MG63 (cell line): ENCODE results near the gene FNBP1. TPM values are rescaled to one million over a fixed set of nuclear protein-coding genes. Genes with fewer than 3 reads are reported as not detected.

Experiments
- DNase-seq: peaks from one replicate; pipeline ENCODE4 v3.0.0-alpha.2; 2020
- H3K27me3 ChIP-seq: fragments of 250-450 bp; sonication (Bioruptor Pico); 2 replicates; pipeline ENCODE4 v1.5.1; 2020; ENCODE audit warnings: mild to moderate bottlenecking, moderate library complexity
- H3K36me3 ChIP-seq: fragments of 250-450 bp; sonication (Bioruptor Pico); 2 replicates; pipeline ENCODE4 v1.5.1; 2020; ENCODE audit warnings: mild to moderate bottlenecking, moderate library complexity
- H3K4me3 ChIP-seq: fragments of 250-450 bp; sonication (Bioruptor Pico); 2 replicates; pipeline ENCODE4 v1.5.1; 2020; ENCODE audit warnings: mild to moderate bottlenecking, moderate library complexity
- H3K9me3 ChIP-seq: fragments of 250-450 bp; sonication (Bioruptor Pico); 2 replicates; pipeline ENCODE4 v1.5.1; 2020; ENCODE audit warnings: mild to moderate bottlenecking, moderate library complexity
- total RNA-seq: library from RNA; depleted of rRNA; stranded (reverse); fragments of >200 nt; shearing (Covaris generic); gene quantifications from 2 replicates; pipeline ENCODE4 v1.2.3, GENCODE V29; 2014; ENCODE audit warnings: low replicate concordance

The FNBP1 gene
- total RNA-seq, 1 experiment from 2014 or later = 28.1 TPM

GRCh38 chr9:130053109-130053503 is 10.1 kb upstream of the FNBP1 start:
- Histone ChIP-seq H3K9me3 (no peaks in the 10 kb centered on the region), H3K4me3 (peak overlapping the region; percentile 88), H3K36me3 (peaks cover 3% of the 10 kb centered on the region; the same call in 1 of the 2 replicates), H3K27me3 (no peaks in the 10 kb centered on the region)
- no peak for DNase-seq

DNA sequence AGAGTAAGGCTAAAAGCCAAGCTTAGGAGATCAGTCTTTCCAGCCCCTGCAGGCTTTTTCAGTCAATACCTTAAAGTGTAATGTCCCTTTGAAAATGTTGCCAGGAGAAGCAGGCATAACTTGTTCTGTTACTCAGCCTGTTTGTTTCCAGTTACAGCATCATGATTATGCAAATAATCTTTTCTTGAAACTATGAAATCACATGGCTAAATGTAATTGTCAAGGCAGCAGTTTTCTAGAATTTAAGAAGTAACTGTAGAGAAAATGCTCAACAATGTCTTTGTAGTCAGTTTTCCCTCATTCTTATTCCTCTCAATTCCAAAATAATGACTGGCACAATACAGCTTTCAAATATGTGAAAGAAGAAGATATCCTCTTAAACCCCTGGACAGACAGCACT is 8.9 kb upstream of the FNBP1 start:
- Histone ChIP-seq H3K4me3 (no peak overlapping the region), H3K36me3 (no peaks in the 10 kb centered on the region), H3K27me3 (no peaks in the 10 kb centered on the region), H3K9me3 (no peaks in the 10 kb centered on the region)
- no peak for DNase-seq

DNA sequence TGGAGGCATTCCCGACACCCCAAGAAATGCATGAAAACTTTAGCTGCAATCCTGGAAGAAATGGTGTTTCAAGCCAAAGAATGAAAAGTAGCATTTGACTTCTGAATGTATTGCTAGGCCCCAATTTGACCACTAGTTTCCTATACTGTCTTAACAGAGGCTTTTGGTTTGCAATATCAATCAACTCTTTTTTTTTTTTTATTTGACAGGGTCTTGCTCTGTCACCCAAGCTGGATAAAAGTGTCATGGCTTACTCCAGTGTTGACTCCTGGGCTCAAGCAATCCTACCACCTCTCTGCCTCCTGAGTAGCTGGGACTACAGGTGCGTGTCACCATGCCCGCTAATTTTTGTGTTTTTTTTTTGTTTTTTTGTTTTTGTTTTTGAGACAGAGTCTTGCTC is 7.5 kb upstream of the FNBP1 start:
- no peak for DNase-seq
- Histone ChIP-seq H3K9me3 (no peaks in the 10 kb centered on the region), H3K36me3 (no peaks in the 10 kb centered on the region), H3K4me3 (no peak overlapping the region), H3K27me3 (no peaks in the 10 kb centered on the region)

DNA sequence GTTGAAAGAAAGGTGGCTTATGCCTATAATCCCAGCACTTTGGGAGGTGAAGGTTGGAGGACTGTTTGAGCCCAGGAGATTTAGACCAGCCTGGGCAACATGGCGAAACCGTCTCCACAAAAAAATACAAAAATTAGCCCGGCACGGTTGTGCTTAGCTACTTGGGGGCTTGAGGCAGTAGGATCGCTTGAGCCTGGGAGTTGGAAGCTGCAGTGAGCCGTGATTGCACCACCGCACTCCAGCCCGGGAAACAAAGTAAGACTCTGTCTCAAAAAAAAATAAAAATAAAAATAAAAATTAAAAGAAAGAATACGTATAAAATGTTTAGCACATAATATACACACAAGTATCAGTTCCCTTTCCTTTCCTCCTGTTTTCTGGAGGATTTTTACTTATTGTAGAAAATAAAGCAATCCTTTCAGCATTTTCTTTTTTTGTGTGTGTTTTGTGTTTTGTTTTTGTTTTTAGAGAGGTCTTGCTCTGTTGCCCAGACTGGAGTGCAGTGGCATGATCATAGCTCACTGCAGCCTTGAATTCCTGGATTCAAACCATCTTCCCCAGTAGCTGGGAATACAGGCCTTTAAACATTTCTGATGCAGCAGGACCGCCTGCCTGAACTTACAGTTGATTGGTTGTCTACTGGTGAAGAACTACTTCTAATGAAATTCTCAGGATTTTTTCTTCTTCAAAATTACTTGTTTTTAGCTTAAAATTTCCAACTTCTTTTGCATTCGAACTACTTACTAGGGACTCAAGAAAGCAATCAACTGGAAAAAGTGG is 6.6 kb upstream of the FNBP1 start:
- no peak overlapping the region for H3K4me3 ChIP-seq
- no peaks in the 10 kb centered on the region for H3K36me3 ChIP-seq
- DNase-seq = no peak
- no peaks in the 10 kb centered on the region for H3K9me3 ChIP-seq
- no peaks in the 10 kb centered on the region for H3K27me3 ChIP-seq

GRCh38 chr9:130045725-130046450 is 2.9 kb upstream of the FNBP1 start:
- H3K4me3 ChIP-seq = no peak overlapping the region

GRCh38 chr9:130043654-130044623 is 950 bp upstream of the FNBP1 start:
- Histone ChIP-seq H3K4me3 (peak overlapping the region; percentile 78), H3K36me3 (no peaks in the 10 kb centered on the region), H3K27me3 (no peaks in the 10 kb centered on the region), H3K9me3 (no peaks in the 10 kb centered on the region)
- DNase-seq = no peak

More at GRCh38 chr9:130045725-130046450, 2.9 kb upstream of the FNBP1 start:
- H3K27me3 ChIP-seq = no peaks in the 10 kb centered on the region
- no peak for DNase-seq
- no peaks in the 10 kb centered on the region for H3K9me3 ChIP-seq
- no peaks in the 10 kb centered on the region for H3K36me3 ChIP-seq

GRCh38 chr9:130042406-130042884 is 544 bp downstream of the FNBP1 start:
- H3K27me3 ChIP-seq = no peaks in the 10 kb centered on the region
- H3K36me3 ChIP-seq = no peaks in the 10 kb centered on the region
- H3K4me3 ChIP-seq = peak overlapping the region; percentile 78
- DNase-seq = peak; percentile 30
- H3K9me3 ChIP-seq = no peaks in the 10 kb centered on the region

GRCh38 chr9:130041648-130042405 is 1.2 kb downstream of the FNBP1 start:
- no peaks in the 10 kb centered on the region for H3K9me3 ChIP-seq
- peak overlapping the region; percentile 78 for H3K4me3 ChIP-seq
- peak; percentile 28 for DNase-seq
- no peaks in the 10 kb centered on the region for H3K36me3 ChIP-seq
- no peaks in the 10 kb centered on the region; the same call in 1 of the 2 replicates for H3K27me3 ChIP-seq

- DNase-seq = no peak
- Histone ChIP-seq H3K9me3 (no peaks in the 10 kb centered on the region), H3K27me3 (no peaks in the 10 kb centered on the region; the same call in 1 of the 2 replicates), H3K36me3 (no peaks in the 10 kb centered on the region), H3K4me3 (peak overlapping the region; percentile 78)
Observed at GRCh38 chr9:130040984-130041647, 1.9 kb downstream of the FNBP1 start.

DNA sequence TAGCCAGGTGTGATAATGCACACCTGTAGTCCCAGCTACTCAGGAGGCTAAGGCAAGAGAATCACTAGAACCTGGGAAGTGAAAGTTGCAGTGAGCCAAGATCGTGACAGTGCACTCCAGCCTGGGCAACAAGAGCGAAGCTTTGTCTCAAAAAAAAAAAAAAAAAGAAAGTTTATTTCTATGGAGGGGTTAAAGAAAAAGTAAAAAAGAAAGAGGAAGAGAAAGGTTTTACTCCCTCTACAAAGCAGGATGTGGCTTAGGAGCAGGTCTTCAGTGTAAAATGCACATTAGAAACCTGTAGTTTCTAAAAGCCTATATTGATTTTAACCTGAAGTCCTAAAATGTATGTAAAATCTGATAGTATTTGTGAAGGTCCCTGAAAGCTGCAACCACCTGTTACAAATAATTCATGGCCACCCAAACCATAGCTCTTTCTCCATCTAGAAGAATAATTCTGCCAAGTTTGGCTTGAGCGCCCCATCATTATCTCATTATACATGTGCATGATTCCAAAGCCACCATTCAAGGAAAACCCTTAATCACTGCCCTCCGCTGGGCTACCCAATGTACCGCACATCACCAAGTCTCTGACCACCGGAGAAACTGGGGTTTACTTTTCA is 3.4 kb downstream of the FNBP1 start:
- H3K9me3 ChIP-seq = no peaks in the 10 kb centered on the region
- no peak overlapping the region for H3K4me3 ChIP-seq
- DNase-seq = no peak
- no peaks in the 10 kb centered on the region for H3K36me3 ChIP-seq
- no peaks in the 10 kb centered on the region; the same call in 1 of the 2 replicates for H3K27me3 ChIP-seq

DNA sequence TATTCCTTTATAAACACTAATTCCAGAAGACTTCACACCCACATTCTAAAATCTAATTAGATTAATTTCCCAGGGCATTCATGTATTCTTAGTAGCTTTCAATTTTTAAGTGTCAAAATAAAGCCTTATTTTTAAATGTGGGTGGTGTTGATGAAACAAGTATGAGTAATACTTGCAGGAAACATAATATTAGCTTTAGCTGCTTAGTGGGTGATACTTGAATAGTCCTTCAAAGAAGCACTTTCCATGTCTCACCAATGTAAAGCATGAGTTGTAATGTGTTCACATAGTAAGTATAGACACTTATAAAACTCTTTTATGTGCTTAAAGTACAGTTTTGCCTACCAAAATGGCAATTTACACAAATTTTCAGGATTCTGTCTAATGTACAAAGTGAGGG is 6.9 kb downstream of the FNBP1 start:
- no peaks in the 10 kb centered on the region for H3K36me3 ChIP-seq
- no peak for DNase-seq
- H3K4me3 ChIP-seq = no peak overlapping the region
- no peaks in the 10 kb centered on the region; the same call in 1 of the 2 replicates for H3K27me3 ChIP-seq
- H3K9me3 ChIP-seq = no peaks in the 10 kb centered on the region

DNA sequence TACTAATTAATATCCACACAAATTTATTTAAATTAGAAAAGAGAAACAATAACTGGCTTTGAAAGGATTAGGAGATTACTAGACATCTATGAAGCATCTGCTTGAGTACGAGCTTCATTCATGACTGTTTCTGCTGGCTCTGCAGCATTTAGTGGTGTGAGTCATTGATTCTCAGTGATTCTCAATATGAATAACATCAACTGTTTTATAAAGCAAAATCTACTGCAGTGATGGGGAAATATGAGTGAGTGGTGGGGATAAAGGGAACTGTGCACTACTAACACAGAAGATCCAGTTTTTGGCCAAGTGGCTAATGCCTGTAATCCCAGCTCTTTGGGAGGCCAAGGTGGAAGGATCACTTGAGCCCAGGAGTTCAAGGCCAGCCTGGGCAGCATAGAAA is 8.4 kb downstream of the FNBP1 start:
- H3K9me3 ChIP-seq = no peaks in the 10 kb centered on the region
- H3K27me3 ChIP-seq = no peaks in the 10 kb centered on the region; the same call in 1 of the 2 replicates
- peak; percentile 58 for DNase-seq
- H3K36me3 ChIP-seq = no peaks in the 10 kb centered on the region
- no peak overlapping the region for H3K4me3 ChIP-seq

DNA sequence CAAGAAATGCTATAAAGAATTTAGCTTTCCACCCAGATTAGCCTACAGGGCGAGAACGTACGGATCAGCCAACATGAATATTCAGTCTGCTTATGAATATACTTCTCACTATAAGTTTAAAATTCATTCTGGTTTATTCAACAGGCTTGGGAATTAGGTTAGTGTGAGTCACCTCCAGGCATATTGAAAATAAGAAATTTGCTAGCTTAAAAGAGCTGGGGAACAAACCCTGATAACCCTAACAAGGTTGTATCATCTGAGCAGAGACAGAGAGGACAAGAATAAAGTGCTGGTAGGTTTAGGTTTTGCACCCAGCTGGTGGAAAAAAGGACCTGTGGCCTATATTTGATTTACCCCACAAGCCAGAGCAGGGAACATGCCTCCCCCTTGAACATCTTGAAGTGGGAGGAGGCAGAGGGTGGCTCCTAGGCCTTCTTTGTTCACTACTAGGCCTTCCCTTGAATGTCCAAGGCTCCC is 12.3 kb downstream of the FNBP1 start:
- no peak for DNase-seq
- H3K36me3 ChIP-seq = peaks cover 2% of the 10 kb centered on the region; the same call in 1 of the 2 replicates
- no peaks in the 10 kb centered on the region for H3K9me3 ChIP-seq
- H3K4me3 ChIP-seq = no peak overlapping the region
- no peaks in the 10 kb centered on the region for H3K27me3 ChIP-seq

GRCh38 chr9:130029223-130029973 is 13.6 kb downstream of the FNBP1 start:
- DNase-seq = no peak
- Histone ChIP-seq H3K4me3 (no peak overlapping the region), H3K36me3 (peaks cover 2% of the 10 kb centered on the region; the same call in 1 of the 2 replicates)

More at GRCh38 chr9:130029223-130029973, 13.6 kb downstream of the FNBP1 start:
- Histone ChIP-seq H3K9me3 (no peaks in the 10 kb centered on the region), H3K27me3 (no peaks in the 10 kb centered on the region)
